T follicular helper cell (primary cell): ENCODE measurements around the gene ETNK2.

Source experiments
- DNase-seq: peaks from one replicate; pipeline ENCODE4 v3.0.0-alpha.2; 2020; ENCODE audit warnings: low read depth
- total RNA-seq, 2 experiments: gene quantifications; one replicate each; lab custom pipeline; 2026; lab: John Stamatoyannopoulos, UW

Gene ETNK2, protein sequence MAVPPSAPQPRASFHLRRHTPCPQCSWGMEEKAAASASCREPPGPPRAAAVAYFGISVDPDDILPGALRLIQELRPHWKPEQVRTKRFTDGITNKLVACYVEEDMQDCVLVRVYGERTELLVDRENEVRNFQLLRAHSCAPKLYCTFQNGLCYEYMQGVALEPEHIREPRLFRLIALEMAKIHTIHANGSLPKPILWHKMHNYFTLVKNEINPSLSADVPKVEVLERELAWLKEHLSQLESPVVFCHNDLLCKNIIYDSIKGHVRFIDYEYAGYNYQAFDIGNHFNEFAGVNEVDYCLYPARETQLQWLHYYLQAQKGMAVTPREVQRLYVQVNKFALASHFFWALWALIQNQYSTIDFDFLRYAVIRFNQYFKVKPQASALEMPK
- 2.0 to 4.2 reads per million in 2 experiments for total RNA-seq

DNA sequence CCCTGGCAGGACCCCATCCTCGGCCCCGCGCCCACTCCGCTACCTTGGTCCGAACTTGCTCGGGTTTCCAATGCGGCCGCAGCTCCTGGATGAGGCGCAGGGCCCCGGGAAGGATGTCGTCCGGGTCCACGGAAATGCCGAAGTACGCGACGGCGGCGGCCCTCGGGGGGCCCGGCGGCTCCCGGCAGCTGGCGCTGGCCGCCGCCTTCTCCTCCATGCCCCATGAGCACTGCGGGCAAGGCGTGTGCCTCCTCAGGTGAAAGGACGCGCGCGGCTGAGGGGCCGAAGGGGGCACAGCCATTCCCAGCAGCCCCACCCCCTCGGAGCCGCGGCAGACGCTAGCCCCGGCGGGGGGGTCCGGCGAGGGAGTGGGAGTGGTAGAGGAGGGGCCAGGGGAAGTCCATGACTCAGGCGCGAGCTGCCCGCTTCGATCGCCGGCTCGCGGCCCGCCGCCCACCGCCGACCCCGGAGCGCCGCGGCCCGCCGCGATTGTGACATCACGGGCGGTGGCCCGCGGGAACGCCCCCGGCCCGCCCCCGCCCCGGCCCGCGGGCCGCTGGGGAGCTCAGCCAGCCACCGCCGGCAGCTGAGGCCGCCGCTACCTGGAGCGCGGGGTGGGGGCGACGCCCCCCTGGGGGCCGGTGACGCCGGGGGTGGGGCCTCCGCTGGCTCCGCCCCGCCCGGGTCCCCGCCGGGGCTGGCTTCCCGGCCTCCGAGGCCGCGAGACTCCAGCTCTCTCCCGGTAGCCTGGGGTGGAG, at the start of gene ETNK2:
Gene ETNK2, minus strand, starts transcription at position 493 of the 758 bp plus-strand sequence. Its CDS starts 192 bp downstream, at position 301.
- peak; percentile 43 for DNase-seq

DNA sequence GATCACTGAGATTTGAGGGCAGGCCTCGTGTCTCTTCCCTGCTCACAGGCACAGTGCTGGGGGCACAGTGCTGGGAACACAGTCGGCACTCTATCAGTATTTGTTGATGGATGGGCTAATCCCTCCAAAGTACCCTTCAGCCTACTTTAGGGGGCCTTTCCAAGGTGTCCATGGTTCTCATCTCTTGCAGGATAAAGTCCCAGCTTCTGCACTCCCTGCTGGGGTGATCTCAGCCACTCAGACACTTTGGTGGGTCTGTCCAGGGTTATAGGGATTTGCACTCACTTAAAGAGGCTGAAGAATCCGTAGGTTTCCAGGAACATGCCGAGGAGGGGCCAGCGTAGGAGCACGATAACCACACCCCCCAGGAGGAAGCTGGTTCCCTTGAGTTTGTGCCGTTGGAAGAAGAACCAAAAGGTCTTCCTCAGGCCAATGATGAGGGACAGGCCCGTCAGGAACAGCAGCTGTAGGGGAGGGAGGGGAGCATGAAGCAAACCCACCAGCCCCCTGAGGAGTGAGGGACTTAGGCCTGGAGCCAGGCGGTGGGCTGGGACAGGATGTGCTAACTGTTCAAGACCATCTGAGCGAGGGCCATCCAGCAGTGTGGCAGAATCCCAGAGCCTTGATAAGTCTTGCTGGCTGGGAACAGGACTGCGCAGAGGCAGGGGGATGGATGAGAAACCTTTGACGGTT, 49.6 kb upstream of the ETNK2 start:
- no peak for DNase-seq

DNA sequence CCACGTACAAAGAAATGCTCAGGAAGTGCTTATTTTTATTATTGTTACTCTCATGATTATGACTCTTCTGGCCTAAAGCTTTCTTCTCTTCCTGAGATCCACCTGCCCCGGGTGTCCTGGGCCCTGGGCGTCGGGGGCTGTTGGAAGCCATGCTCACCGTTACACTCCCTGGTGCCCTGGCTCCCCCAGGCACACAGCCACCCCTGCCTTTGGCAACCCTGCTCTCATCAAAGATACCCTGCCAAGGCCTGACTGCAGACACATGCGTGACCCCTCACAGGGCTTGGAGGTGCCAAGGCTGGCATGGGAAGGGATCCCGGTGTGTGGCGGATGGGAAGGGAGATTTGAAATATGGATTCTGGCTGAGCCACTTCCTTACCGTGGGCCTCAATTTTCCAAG, 47.7 kb upstream of the ETNK2 start:
- DNase-seq = no peak

DNA sequence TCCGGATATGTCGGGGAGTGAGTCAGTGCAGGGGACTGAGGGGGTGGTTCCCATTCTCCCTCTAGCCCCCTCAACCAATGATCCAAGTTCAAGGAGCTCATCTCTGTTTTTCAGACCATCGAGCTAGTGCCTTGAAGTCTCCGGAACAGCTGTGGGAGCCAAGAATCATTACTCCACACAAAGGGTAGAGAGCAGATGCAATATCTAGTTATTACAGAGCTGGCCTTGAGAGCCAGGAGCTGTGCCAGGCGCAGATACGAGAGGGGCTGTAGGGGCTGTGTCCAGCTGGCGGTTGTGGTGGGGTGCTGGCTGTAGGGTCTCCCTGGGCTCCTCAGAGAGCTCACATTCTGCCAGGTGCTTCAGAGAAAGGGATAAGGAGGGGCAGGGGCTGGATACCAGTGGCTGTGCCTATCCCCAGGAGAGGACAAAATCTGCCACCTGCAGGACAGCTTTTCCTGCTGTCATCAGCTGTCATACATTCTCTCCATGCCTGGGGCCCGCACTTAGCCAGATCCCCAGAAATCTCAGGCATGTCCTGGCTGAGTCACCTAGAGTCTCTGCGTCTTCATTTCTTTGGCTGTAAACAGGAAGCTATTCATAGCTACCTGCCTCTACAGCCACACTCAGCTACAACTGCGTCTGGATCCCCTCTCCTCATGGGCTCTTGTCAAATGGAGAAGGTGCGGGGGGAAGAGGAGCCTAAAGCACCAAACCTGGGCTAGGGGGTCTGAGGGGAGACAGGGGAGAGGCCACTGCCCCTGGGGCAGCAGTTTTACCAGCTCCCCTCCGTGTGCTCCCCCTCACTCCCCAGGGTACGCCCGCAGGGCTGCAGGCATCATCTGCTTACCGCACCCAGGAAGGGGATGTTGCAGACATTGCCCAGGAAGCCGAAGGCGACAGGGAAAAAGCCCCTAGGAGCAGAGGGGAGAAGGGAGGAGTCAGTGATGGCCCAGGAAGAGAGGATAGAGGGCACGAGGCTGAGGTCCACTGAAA, 46.8 kb upstream of the ETNK2 start:
- no peak for DNase-seq

DNA sequence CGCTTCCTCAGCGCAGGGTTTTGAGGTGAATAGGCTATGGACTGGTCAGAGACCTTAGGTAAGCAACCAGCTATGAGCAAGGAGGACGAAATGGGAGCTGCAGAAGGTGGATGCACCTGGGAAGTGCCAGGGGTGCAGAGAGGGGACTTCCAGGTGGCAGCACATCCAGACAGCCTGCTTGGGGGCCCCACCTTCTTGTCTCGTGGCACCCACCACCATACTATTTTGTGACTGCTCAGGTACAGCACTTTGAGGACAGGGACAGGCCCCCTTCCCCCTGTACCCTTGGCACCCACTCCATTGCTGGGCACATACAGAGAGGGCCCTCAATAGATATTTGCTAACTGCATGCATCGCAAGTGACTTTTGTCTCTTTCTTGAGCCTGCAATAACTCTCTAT, 45.2 kb upstream of the ETNK2 start:
- no peak for DNase-seq

DNA sequence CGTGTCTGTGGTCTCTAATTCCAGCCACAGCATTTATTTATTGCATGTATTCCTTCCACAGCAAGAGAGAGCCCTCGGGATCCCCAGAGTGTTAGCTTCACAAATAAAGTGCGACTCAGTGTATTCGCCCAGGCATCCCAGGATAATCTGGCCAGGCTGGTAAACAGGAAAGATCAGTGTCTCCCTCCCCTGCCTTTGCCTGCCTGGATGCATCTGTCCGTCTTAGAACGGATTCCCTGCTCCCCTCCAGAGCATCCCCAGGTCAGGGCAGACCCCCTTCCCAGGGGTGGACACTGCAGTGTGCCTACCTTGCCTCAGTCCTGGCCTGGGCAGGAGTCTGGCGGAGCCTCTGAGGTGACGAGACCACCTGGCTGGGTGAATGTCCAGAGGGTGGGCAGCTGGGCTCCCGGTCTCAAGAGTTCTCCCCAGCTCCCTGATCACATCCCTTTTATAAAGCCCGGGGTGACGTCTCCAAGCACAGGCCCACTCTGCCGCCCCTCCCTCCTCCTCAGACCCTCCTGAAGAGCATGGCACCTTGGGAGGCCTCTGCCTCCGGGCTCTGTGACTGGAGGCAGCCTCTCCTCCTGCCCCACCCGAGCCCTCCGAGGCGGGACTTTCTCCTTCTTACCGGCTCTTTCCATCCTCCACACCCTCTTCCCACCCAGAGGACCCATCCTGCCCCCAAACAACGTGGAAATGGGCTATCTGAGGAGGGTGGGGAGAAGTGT, 44.4 kb upstream of the ETNK2 start, which contains the start of gene KISS1:
Gene KISS1, minus strand, starts transcription at position 424 of the 728 bp plus-strand sequence. CDS start 3,615 bp downstream, outside the sequence.
- DNase-seq = no peak

DNA sequence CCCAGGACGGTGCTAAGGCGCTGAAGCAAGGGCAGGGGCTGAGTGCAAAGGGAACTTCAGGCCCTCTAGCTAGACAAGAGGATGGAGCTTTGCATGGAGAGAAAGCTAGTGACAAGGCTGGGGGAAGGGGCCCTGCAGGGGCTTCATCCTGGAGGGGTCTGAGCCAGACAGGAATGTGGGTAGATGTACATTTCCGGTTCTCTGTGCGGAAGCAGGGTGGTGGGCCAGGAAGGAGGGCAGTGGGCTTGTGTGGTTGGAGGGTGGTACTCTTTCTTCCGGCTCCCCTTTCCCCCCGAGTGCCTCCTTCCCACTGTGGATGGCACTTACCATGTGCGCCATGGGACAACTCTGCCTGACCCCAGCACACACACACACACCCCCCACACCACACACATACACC, 42.9 kb upstream of the ETNK2 start:
- DNase-seq = no peak

DNA sequence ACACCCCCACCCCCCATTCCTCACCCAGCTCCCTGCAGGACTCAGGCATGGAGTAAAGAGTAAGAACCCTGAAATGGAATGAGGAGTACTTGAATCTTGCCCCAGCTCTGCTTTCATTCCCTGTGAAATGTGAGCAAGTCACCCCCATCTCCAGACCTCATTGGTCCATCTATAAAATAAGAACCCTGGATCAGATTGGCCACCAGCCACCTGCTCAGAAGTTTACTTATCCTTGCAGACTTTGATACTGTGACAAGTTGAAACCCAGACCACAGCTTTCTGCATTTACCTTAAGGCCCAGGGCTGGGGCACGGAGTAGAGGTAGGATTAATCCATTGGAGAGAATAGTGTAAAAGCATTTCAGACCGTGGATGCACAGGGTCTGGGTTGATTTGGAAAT, 42.2 kb upstream of the ETNK2 start:
- DNase-seq = no peak

DNA sequence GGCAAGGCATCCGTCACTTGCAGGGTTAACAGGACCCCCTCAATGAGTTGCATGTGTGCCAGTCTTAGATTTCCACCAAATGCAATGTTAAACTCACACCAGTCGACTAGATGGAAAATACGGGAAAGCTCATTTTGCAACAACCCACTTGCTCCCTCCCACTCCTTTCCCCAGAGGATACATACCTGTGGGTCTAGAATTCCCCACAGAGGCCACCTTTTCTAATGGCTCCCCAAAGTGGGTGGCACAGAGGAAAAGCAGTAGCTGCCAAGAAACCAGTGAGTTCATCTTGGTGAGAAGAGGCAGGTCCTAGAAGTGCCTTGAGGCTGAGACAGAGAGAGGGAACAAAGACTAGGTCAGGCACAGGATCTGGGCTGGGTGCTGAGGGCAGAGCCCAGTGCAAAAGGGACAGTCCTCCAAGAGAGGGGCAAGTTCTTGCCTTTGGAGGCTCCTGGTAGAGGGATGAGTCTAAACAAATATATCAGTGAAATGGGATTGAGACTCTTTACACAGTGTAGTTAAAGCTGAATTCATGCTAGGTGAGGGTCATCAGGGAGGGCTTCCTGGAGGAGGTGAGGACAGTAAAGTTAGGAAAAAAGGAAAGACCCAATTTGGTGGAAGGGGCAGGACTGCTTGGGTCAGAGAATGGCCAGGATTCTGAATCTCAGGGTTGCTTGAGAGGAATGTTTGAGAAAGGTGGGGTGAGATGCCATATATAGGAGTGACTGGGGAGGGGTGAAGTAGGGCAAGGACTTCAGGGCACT, 40.9 kb upstream of the ETNK2 start:
- no peak for DNase-seq

DNA sequence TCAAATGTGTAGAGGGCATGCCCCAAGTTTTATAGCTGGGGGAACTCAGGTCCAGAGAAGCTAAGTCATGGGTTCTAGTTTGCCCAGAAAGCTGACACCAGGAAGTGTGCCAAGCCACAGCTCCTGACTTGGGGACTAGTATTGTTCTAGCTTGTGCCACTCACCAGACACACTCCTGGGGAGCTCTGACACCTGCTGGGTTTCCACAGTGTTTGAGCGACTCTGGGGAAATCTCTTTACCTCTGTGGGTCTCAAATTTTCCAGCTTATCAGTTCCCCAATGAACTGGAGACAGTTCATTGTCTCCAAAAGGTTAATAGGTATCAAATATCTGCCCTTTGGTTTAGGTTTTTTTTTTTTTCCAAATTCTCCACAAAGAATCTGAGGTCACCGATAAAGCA, 40.2 kb upstream of the ETNK2 start:
- DNase-seq = no peak

DNA sequence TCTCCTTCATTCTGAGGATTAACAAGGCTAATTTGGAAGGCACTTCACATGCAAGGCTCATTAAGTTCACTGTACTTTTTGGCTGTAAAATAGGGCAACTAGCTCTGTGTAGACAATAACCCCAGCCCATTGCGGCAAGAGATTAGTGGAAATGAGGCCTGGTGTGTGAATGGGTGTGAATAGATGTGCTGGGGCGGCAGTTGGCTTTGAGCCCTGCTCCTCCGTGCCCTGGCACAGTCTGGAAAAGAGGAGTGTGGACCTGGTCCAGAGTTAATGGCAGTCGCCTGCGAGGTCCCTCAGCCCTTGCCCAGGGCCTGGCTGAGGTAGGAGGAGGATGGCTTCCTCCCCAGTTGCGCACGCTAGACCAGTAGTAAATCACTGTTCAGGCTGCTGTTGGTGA, 39.6 kb upstream of the ETNK2 start:
- DNase-seq = no peak

DNA sequence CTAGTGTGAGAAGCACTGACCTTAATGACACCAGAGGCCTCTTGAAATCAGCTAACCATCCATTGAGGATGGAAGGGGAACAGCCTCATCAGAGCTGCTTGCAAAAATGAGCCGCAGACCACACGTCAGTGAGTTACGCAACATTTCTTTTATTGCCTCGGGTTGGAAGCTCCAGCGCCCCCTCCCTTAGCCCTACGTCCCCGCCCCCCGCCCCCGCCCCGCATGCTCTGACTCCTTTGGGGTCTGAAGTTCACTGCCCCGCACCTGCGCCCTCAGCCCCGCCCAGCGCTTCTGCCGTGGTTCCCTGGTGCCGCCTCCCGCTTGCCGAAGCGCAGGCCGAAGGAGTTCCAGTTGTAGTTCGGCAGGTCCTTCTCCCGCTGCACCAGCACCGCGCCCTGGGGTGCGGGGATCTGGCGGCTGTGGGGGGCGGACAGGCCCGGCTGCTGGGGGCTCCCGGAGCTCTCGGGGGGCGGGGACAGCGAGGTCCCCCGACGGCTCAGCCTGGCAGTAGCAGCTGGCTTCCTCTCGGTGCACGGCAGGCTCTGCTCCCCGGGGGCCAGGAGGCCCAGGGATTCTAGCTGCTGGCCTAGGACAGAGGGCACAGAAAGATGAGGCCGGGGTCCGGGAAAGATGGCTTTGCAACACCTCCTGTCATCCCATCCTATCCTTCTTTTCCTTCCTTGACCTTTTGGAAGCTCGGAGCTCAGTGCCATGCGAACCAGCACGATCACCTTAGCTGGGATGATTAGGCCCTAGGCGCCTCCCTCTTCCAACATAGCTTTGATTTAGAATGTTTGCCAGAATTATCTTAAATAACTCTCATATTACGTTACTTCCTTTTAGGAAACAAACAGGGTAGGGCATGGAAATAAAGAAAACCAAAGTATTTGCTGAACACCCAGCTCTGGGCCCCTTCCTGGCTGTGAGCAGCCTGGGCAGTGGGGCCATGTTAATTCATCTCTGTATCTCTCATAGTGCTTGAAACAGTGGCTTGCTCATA, 38.7 kb upstream of the ETNK2 start:
- no peak for DNase-seq

DNA sequence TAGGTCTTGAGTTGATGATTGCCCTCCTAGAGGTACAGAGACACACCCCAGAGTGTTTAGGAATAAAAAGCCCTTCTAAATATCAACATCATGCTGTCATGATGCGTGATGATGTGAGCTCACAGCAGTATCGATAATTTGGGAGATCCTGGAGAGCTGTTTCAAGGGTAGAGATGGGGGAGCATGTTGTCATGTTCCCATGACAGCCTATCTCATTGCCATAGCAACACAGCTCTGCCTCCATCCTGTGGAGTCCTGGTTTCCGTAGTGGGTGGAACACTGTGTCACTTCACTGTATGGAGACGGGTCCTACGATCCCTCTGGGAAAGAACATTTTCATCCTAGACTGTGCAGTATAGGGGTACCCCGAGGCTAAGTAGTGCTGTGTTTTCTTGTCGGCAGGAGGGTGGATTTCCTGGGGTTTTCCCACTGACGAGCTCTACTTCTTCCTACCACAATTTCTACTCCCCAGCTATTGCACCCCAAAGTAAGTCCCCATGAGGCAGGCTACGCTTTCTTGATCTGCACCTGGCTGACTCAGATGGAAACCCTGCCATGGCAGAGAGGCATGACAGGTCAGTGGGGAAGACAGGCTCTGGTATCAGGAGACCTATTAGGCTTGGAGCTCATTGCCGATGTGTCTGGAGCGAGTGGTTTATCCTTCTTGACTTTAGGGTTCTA, 37.3 kb upstream of the ETNK2 start:
- DNase-seq = no peak

DNA sequence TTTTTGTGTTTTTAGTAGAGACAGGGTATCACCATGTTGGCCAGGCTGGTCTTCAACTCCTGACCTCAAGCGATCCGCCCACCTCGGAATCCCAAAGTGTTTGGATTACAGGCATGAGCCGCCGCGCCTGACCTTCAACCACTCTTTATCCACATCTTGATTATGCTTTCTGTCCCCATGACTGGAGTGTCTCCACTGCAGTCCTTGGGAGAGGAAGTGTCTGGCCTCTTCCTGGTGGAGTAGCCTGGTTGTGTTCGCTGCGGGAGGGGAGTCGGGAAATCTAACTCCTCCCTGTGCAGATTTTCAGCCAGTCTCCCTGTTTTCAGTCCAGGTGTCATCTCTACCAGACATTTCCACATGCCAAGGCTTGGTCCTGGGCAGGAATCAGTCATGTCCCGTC, 34.8 kb upstream of the ETNK2 start:
- no peak for DNase-seq

DNA sequence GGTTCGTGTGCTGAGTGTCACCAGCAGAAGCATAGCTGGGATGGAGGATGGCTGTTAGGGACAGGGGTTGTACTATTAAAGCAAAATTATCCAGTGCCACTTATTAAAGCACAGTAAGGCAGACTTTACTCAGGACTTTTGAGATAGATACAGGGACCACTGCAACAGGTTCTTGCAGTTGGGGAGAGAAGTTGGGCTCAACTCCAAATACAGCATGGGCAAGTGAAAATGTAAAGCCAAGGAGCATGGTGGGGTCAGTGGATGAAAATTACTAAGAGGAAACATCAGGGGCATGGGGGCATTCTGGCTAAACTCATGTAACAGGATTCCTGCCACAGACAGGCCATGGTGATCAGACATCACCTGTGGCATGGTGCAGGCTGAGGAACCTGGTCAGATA, 29.3 kb upstream of the ETNK2 start:
- no peak for DNase-seq

DNA sequence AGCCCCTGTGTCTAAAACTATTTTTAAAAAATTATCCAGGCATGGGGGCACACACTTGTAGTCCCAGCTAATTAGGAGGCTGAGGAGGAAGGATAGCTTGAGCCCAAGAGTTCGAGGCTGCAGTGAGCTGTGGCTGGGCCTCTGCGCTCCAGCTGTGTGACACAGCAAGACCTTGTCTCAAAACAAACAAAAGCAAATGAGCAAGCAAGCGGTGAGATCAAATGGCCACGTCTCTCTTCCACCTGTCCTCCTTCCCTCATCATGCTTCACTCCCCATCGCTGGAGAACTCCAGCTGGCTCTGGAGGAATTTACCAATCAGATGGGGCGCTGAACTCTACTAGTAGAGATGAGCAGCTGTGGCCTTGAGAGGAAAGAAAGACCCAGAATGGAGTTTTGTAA, 28.3 kb upstream of the ETNK2 start:
- DNase-seq = no peak

DNA sequence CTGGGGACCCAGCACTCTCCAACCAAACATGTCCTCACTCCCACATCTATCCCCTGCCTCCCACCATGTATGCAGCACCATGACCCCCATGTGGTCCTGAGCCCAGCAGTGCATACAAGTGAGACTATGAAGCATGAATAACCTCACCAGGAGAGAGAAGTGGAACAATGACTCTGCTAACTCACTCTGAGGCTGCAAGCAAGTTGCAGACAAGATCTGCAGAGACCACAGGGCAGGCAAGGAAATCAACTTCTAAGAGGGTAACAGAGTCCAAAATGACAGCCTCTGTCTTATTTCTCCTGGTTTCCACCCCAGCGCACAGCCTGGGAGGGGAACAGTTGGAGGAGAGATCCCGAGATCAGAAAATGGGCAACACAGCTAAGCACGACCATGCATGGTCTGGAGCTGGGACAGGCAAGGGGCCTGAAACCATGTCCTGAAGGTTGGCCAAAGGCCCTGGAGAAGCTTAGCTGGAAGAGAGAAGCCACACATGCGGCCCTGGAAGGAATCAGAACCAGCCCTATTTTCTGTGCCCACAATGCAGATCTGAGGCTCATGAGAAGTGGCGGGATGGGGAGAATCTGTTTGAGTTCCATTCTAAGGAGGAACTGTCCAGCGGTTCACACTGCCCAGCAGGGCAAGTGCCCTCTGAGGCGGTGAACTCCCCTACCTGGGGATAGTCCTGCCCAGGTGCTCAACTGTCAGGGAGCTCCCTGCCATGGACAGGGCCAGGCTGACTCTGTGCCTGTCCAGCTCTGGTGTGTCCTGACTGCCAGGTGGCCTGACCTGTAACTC, 26.8 kb upstream of the ETNK2 start:
- no peak for DNase-seq
